SK-N-SH (cell line): ENCODE measurements around the gene SAT1. TPM values are rescaled to one million over a fixed set of nuclear protein-coding genes. Genes with fewer than 3 reads are reported as not detected.
"Not testable (repeated sequence)": the region's sequence is repeated elsewhere in the genome, so short reads cannot be mapped to it uniquely, and the experiment has no call there.

Source experiments
- CTCF ChIA-PET: fragments of 300-600, 350-600 bp; formaldehyde crosslinking; extraction: SDS; loops from one replicate; lab custom pipeline; 2021; lab: Yijun Ruan, JAX
- POLR2A ChIA-PET: fragments of 350-600 bp; sonication (Branson Sonifier 250); formaldehyde crosslinking; extraction: SDS; loops from one replicate; lab custom pipeline; 2020; ENCODE audit warnings: antibody characterized with exemption, inconsistent platforms; lab: Yijun Ruan, JAX
- DNase-seq: peaks from one replicate; pipeline ENCODE4 v3.0.0; 2012
- H2AFZ ChIP-seq: fragments of 200-600 bp; sonication (generic); 2 replicates; pipeline ENCODE4 v1.8.1; 2016; ENCODE audit warnings: antibody characterized with exemption, mild to moderate bottlenecking, low read depth
- H3F3A ChIP-seq: fragments of 200-600 bp; sonication (generic); replicated peaks from 2 replicates; pipeline ENCODE3; 2016; ENCODE audit warnings: antibody characterized with exemption, mild to moderate bottlenecking; ENCODE audit not compliant: insufficient read depth
- H3K27ac ChIP-seq, 2 experiments: fragments of 200-500 bp in 1 of 2; fragments of 200-600 bp in 1 of 2; sonication (Bioruptor generic) in 1 of 2; sonication (generic), shearing (Covaris generic) in 1 of 2; 2 replicates each; pipeline versions ENCODE4 v1.5.1 to v1.6.1; 2014 to 2016; ENCODE audit warnings: low read depth in 2 of 2, inconsistent platforms in 1 of 2, low read length in 1 of 2, mild to moderate bottlenecking in 1 of 2, mixed read lengths in 1 of 2
- H3K27me3 ChIP-seq: fragments of 200-600 bp; sonication (generic), shearing (Covaris generic); 2 replicates; pipeline ENCODE4 v1.6.1; 2016; ENCODE audit warnings: mixed run types; ENCODE audit not compliant: insufficient read depth
- H3K36me3 ChIP-seq, 2 experiments: fragments of 200-500 bp in 1 of 2; fragments of 200-600 bp in 1 of 2; sonication (Bioruptor generic) in 1 of 2; sonication (generic) in 1 of 2; replicated peaks in 1 of 2; 2 replicates each; pipeline versions ENCODE3 to v1.5.1; 2014 to 2016; ENCODE audit warnings: low read length in 1 of 2, mild to moderate bottlenecking in 1 of 2; ENCODE audit not compliant: insufficient read depth in 2 of 2, control insufficient read depth in 1 of 2
- H3K4me1 ChIP-seq, 2 experiments: fragments of 200-500 bp in 1 of 2; fragments of 200-600 bp in 1 of 2; sonication (Bioruptor generic) in 1 of 2; sonication (generic), shearing (Covaris generic) in 1 of 2; 2 replicates each; pipeline versions ENCODE4 v1.5.1 to v1.6.1; 2014 to 2016; ENCODE audit warnings: low read depth in 1 of 2, low read length in 1 of 2, mixed run types in 1 of 2; ENCODE audit not compliant: insufficient read depth in 2 of 2, control insufficient read depth in 1 of 2
- H3K4me2 ChIP-seq: fragments of 200-600 bp; sonication (generic), shearing (Covaris generic); 2 replicates; pipeline ENCODE4 v1.6.1; 2017; ENCODE audit warnings: mixed run types
- H3K4me3 ChIP-seq, 2 experiments: fragments of 200-500 bp in 1 of 2; fragments of 200-600 bp in 1 of 2; sonication (Bioruptor generic) in 1 of 2; sonication (generic), shearing (Covaris generic) in 1 of 2; 2 replicates each; pipeline versions ENCODE4 v1.5.1 to v1.8.1; 2014 to 2016; ENCODE audit warnings: low read depth in 2 of 2, inconsistent platforms in 1 of 2, low read length in 1 of 2, mild to moderate bottlenecking in 1 of 2, mixed read lengths in 1 of 2, moderate library complexity in 1 of 2
- H3K79me2 ChIP-seq: fragments of 200-600 bp; sonication (generic); 2 replicates; pipeline ENCODE4 v1.8.1; 2017; ENCODE audit warnings: mild to moderate bottlenecking; ENCODE audit not compliant: insufficient read depth
- H3K9ac ChIP-seq: fragments of 200-600 bp; sonication (generic); 2 replicates; pipeline ENCODE4 v1.6.1; 2017; ENCODE audit warnings: mixed run types
- H3K9me2 ChIP-seq: fragments of 200-600 bp; sonication (generic); 2 replicates; pipeline ENCODE4 v1.6.1; 2017; ENCODE audit warnings: mixed run types
- H3K9me3 ChIP-seq: fragments of 200-600 bp; sonication (generic); 2 replicates; pipeline ENCODE4 v1.6.1; 2017; ENCODE audit warnings: mixed run types, mild to moderate bottlenecking, moderate library complexity
- H4K20me1 ChIP-seq: fragments of 200-600 bp; sonication (generic); 2 replicates; pipeline ENCODE4 v1.6.1; 2017; ENCODE audit warnings: mild to moderate bottlenecking, mixed run types; ENCODE audit not compliant: insufficient read depth
- ELF1 ChIP-seq: IDR thresholded peaks from 2 replicates; pipeline ENCODE4 v1.4.0; 2012
- MAX ChIP-seq: IDR thresholded peaks from 2 replicates; pipeline ENCODE4 v1.4.0; 2012; ENCODE audit warnings: low read depth
- MXI1 ChIP-seq: IDR thresholded peaks from 2 replicates; pipeline ENCODE4 v1.6.1; 2012; ENCODE audit warnings: mild to moderate bottlenecking, low read depth, low read length, improper control_type of control experiment
- SIN3A ChIP-seq: IDR thresholded peaks from 2 replicates; pipeline ENCODE4 v1.6.1; 2012; ENCODE audit warnings: low read depth, mild to moderate bottlenecking, low read length, moderate library complexity, borderline replicate concordance
- USF1 ChIP-seq: IDR thresholded peaks from 2 replicates; pipeline ENCODE4 v1.4.0; 2012; ENCODE audit warnings: low read depth, borderline replicate concordance
- WGBS: methylation state at CpG from one replicate; pipeline ENCODE4 v1.1.6; 2017; ENCODE audit warnings: low lambda C conversion rate; 5-methylcytosine and 5-hydroxymethylcytosine counted together
- polyA plus RNA-seq, 3 experiments: library from polyadenylated mRNA; depleted of rRNA; stranded (reverse); fragments of >200 nt; gene quantifications; 2 replicates each; pipeline ENCODE4 v1.2.3, GENCODE V29; 2012
- TF ChIP-seq, protein P1 (sequence below): IDR thresholded peaks from 2 replicates; pipeline ENCODE4 v1.4.0; 2012; ENCODE audit warnings: low read depth, borderline replicate concordance

SAT1 gene
- polyA plus RNA-seq, 1 of the 3 experiments (the other 2 are of a cell fraction), result 131 TPM

- peak; percentile 36; the same call in 1 of the 2 replicates for TF ChIP-seq USF1
- TF ChIP-seq, protein P1, sequence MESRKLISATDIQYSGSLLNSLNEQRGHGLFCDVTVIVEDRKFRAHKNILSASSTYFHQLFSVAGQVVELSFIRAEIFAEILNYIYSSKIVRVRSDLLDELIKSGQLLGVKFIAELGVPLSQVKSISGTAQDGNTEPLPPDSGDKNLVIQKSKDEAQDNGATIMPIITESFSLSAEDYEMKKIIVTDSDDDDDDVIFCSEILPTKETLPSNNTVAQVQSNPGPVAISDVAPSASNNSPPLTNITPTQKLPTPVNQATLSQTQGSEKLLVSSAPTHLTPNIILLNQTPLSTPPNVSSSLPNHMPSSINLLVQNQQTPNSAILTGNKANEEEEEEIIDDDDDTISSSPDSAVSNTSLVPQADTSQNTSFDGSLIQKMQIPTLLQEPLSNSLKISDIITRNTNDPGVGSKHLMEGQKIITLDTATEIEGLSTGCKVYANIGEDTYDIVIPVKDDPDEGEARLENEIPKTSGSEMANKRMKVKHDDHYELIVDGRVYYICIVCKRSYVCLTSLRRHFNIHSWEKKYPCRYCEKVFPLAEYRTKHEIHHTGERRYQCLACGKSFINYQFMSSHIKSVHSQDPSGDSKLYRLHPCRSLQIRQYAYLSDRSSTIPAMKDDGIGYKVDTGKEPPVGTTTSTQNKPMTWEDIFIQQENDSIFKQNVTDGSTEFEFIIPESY, result no peak
- no peak for TF ChIP-seq ELF1
Observed at GRCh38 chrX:23742174-23742696, 40.7 kb upstream of the SAT1 start (continued).

GRCh38 chrX:23742697-23743622 lies 40.0 kb upstream of the SAT1 start, which contains the start of gene ACOT9:
Gene ACOT9, minus strand, starts transcription at chrX:23743276. Its CDS starts 132 bp downstream, at chrX:23743144.
- no peaks in the 10 kb centered on the region for H3K36me3 ChIP-seq
- ChIA-PET POLR2A (interaction anchor here (0.6 to 1.5 kb wide), 3 partner anchors 24 to 283 kb away, joined by 3 to 7 read pairs (median 3); no protein-coding TSS in a partner anchor), CTCF (interaction anchor here (0.5 to 2.4 kb wide), 3 partner anchors 40 to 159 kb away, joined by 3 to 15 read pairs (median 4); partner anchors contain the start of gene SAT1)
- peaks cover 14% of the 10 kb centered on the region; the same call in 1 of the 2 replicates for H4K20me1 ChIP-seq
- no peaks in the 10 kb centered on the region for H3K9me3 ChIP-seq
- no peaks in the 10 kb centered on the region for H3F3A ChIP-seq
- peak within 1 kb of the TSS; percentile 59 for H3K4me2 ChIP-seq
- H3K27me3 ChIP-seq, result peaks cover 3% of the 10 kb centered on the region; the same call in 1 of the 2 replicates
- DNase-seq, result peak; percentile 92
- peak within 1 kb of the TSS; percentile 59 to 91 for H3K27ac ChIP-seq
- H2AFZ ChIP-seq, result peak within 1 kb of the TSS; percentile 78; the same call in 1 of the 2 replicates
- WGBS, result 31% methylated on average over 28 of the region's 73 CpGs
- no peak for TF ChIP-seq SIN3A
- TF ChIP-seq MAX, result peak; percentile 59; the same call in 1 of the 2 replicates
- TF ChIP-seq MXI1, result peak; percentile 28; the same call in 1 of the 2 replicates
- no peaks in the 10 kb centered on the region for H3K4me1 ChIP-seq
- H3K79me2 ChIP-seq, result peaks cover 50% of the 10 kb centered on the region
- H3K9ac ChIP-seq, result peak within 1 kb of the TSS; percentile 87
- H3K9me2 ChIP-seq, result no peaks in the 10 kb centered on the region
- H3K4me3 ChIP-seq, result peak within 1 kb of the TSS; percentile 58 to 72

GRCh38 chrX:23743623-23743971 lies 39.4 kb upstream of the SAT1 start:
- peak overlapping the region; percentile 59; the same call in 1 of the 2 replicates for H3K4me2 ChIP-seq
- CTCF ChIA-PET, result interaction anchor here (1.7 to 2.4 kb wide), 2 partner anchors 39 to 158 kb away, joined by 4 to 15 read pairs; partner anchors contain the start of gene SAT1
- H3K36me3 ChIP-seq, H3K9me3 ChIP-seq, DNase-seq, H4K20me1 ChIP-seq, H3K27me3 ChIP-seq, H3K4me1 ChIP-seq, H3K9me2 ChIP-seq, H3F3A ChIP-seq: not testable (repeated sequence)
- WGBS, result 67% methylated on average over 14 of the region's 14 CpGs
- peaks cover 43% of the 10 kb centered on the region for H3K79me2 ChIP-seq
- H3K27ac ChIP-seq, result peak overlapping the region; percentile 36 to 91; a peak in 3 of 4 replicates
- peak overlapping the region; percentile 78; the same call in 1 of the 2 replicates for H2AFZ ChIP-seq
- peak overlapping the region; percentile 58 to 72 for H3K4me3 ChIP-seq
- POLR2A ChIA-PET, result interaction anchor here (1.4 kb wide), 1 partner anchor 23 kb away, joined by 7 read pairs; no protein-coding TSS in a partner anchor
- H3K9ac ChIP-seq, result peak overlapping the region; percentile 87; the same call in 1 of the 2 replicates
